Measurements from ENCODE around the gene CTSC. TPM values are rescaled to one million over a fixed set of nuclear protein-coding genes. Genes with fewer than 3 reads are reported as not detected.

CTSC gene
- total and polyA plus RNA-seq, 4 donors = 36.3 to 124 (median 57.8) TPM

DNA sequence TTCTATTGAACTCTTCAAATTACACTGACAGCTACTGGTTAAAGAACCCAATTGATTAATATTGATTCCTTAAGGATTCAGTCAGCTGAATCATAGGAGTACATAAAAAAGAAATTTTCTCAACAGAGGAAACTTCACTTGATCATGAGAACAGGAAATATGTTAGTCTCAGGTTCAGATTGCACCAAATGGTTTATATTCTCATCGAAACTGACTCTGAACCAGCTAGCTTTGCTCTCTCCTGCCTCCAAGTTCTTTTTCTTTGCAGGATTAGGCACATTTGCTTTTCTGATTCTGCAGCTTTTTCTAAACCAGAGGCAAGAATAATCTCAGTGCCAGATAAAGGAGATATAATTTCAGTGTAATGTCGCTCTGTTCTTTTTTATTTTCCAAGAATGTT lies 33.2 kb upstream of the CTSC start:
- Histone ChIP-seq H3K4me3 (ENCODE audit: low read depth, low read length) (no peak overlapping the region), H3K27me3 (ENCODE audit: control insufficient read depth, insufficient read depth, low read length) (no peaks in the 10 kb centered on the region), H3K27ac (ENCODE audit: low read depth, low read length) (no peak overlapping the region), H3K9me3 (ENCODE audit: control insufficient read depth, insufficient read depth, low read length) (no peaks in the 10 kb centered on the region), H3K36me3 (ENCODE audit: control insufficient read depth, insufficient read depth, low read length) (no peaks in the 10 kb centered on the region), H3K4me1 (ENCODE audit: control insufficient read depth, insufficient read depth, low read length) (no peaks in the 10 kb centered on the region)
- 86% methylated on average over 1 of the region's 2 CpGs for WGBS (ENCODE audit: insufficient coverage)
- DNase-seq (ENCODE audit: low read depth in 4 of 6, low spot score in 6 of 6) = no peak

DNA sequence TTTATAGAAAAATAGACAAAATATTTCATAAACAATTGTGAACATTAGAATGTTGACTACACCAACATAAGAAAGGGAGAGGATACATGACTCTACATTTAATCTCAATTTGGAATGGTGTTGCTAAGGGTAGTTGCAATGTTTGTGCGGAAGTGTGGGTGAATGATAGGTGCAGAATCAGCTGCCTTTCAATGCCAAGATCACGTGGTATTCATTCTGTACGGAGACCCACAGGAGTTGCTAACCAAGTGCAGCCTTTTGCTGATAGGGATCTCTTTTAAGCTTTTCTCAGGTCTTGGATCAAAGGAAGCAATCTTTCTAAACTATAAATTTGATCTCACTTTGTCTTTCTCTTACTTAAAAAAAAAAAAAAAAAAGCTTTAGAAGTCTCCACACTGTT lies 29.8 kb upstream of the CTSC start:
- H3K9me3 ChIP-seq (ENCODE audit: control insufficient read depth, insufficient read depth, low read length) = no peaks in the 10 kb centered on the region
- no peak overlapping the region for H3K4me3 ChIP-seq (ENCODE audit: low read depth, low read length)
- H3K36me3 ChIP-seq (ENCODE audit: control insufficient read depth, insufficient read depth, low read length) = no peaks in the 10 kb centered on the region
- no peaks in the 10 kb centered on the region for H3K4me1 ChIP-seq (ENCODE audit: control insufficient read depth, insufficient read depth, low read length)
- WGBS (ENCODE audit: insufficient coverage) = 61% methylated on average over 2 of the region's 3 CpGs
- no peak overlapping the region for H3K27ac ChIP-seq (ENCODE audit: low read depth, low read length)
- DNase-seq (ENCODE audit: low read depth in 4 of 6, low spot score in 6 of 6) = no peak
- no peaks in the 10 kb centered on the region for H3K27me3 ChIP-seq (ENCODE audit: control insufficient read depth, insufficient read depth, low read length)

DNA sequence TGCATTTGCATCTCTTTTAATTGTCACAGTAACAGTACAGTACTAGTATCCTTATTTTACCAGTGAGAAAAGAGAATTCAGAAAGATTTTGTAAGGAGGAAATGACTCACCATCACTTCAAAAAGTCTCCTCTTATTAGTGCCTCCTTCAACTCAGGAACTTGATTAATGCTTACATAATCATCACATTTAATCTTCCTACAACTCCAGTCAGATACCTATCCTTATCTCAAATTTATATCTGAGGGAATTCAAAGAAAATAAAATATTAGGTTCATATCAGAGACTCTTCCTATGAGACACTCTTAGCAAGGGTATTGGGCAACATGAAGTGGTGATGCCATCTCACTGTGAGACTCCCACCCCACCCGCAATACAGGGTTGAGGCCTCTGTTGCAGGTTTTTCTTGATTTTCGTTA lies 26.1 kb upstream of the CTSC start:
- Histone ChIP-seq H3K4me1 (ENCODE audit: control insufficient read depth, insufficient read depth, low read length) (no peaks in the 10 kb centered on the region), H3K27ac (ENCODE audit: low read depth, low read length) (no peak overlapping the region), H3K27me3 (ENCODE audit: control insufficient read depth, insufficient read depth, low read length) (no peaks in the 10 kb centered on the region), H3K4me3 (ENCODE audit: low read depth, low read length) (no peak overlapping the region), H3K36me3 (ENCODE audit: control insufficient read depth, insufficient read depth, low read length) (no peaks in the 10 kb centered on the region), H3K9me3 (ENCODE audit: control insufficient read depth, insufficient read depth, low read length) (no peaks in the 10 kb centered on the region)
- DNase-seq (ENCODE audit: low read depth in 4 of 6, low spot score in 6 of 6) = no peak
- 100% methylated on average over 1 of the region's 2 CpGs for WGBS (ENCODE audit: insufficient coverage)

DNA sequence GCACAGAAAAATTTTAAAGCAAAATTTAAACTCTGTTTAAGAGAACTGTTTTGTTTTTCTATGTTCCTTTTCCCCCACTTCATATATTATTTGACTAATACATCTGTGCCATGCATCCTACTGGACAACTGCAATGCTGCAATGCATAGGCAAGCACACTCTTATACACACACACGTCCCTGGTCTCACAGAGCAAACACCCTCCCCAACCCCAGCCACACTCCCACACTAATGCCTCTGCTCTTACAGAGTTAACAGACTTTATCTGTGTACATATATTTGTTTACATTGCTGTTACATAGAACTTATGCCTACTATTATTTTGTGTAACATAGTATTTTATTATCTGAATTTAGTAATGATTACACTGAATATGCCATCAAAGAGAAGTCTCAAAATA lies 25.5 kb upstream of the CTSC start:
- H3K4me3 ChIP-seq (ENCODE audit: low read depth, low read length) = no peak overlapping the region

DNA sequence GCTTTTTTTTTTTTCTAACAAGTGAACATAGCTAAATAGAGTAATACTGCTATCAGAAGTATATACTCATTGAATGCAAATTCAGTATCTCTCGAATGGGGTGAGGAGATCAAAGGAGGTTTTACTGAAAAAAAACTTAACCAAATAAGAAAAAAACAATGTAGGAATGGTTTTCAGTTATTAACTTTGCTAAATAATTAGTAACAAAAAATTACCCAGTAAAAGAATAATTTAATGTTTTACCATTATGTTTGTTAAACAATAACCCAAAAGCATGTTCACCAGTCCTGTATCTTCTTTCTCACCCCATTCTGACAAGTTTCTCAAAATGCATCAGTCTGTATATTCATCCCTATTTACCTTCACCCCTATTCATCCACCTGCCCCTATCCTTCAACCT lies 22.6 kb upstream of the CTSC start:
- no peak overlapping the region for H3K27ac ChIP-seq (ENCODE audit: low read depth, low read length)
- no peak overlapping the region for H3K4me3 ChIP-seq (ENCODE audit: low read depth, low read length)
- H3K27me3 ChIP-seq (ENCODE audit: control insufficient read depth, insufficient read depth, low read length) = no peaks in the 10 kb centered on the region
- H3K36me3 ChIP-seq (ENCODE audit: control insufficient read depth, insufficient read depth, low read length) = no peaks in the 10 kb centered on the region
- no peaks in the 10 kb centered on the region for H3K4me1 ChIP-seq (ENCODE audit: control insufficient read depth, insufficient read depth, low read length)
- H3K9me3 ChIP-seq (ENCODE audit: control insufficient read depth, insufficient read depth, low read length) = no peaks in the 10 kb centered on the region
- WGBS (ENCODE audit: insufficient coverage) = no CpG with 5 or more reads among the region's 1 CpG
- DNase-seq (ENCODE audit: low read depth in 4 of 6, low spot score in 6 of 6) = no peak

More for the DNA sequence above, 25.5 kb upstream of the CTSC start:
- no peak overlapping the region for H3K27ac ChIP-seq (ENCODE audit: low read depth, low read length)
- H3K27me3 ChIP-seq (ENCODE audit: control insufficient read depth, insufficient read depth, low read length) = no peaks in the 10 kb centered on the region
- DNase-seq (ENCODE audit: low read depth in 4 of 6, low spot score in 6 of 6) = no peak
- no peaks in the 10 kb centered on the region for H3K36me3 ChIP-seq (ENCODE audit: control insufficient read depth, insufficient read depth, low read length)
- no peaks in the 10 kb centered on the region for H3K9me3 ChIP-seq (ENCODE audit: control insufficient read depth, insufficient read depth, low read length)
- WGBS (ENCODE audit: insufficient coverage) = no CpG with 5 or more reads among the region's 1 CpG
- H3K4me1 ChIP-seq (ENCODE audit: control insufficient read depth, insufficient read depth, low read length) = no peaks in the 10 kb centered on the region

DNA sequence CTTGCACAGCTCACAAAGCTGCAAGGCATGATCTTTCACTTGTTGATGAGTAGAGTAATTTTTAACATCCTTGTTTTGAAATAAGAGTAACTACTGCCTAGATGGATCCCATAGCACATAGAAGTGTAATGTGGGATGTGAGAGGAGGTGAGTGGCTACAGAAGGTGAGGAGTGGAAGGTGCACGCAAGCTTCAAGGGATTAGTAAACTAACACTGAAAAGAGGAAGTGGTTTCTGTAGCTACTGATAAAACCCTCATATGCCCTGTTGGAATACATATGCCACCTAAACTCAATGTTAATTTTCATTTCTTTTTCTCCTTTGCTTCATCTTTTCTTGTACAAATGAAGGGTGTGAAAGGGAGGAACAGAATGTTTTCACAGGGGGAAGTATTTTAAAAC lies 22.0 kb upstream of the CTSC start:
- no peak for DNase-seq (ENCODE audit: low read depth in 4 of 6, low spot score in 6 of 6)
- no peaks in the 10 kb centered on the region for H3K36me3 ChIP-seq (ENCODE audit: control insufficient read depth, insufficient read depth, low read length)
- no peaks in the 10 kb centered on the region for H3K27me3 ChIP-seq (ENCODE audit: control insufficient read depth, insufficient read depth, low read length)
- no peaks in the 10 kb centered on the region for H3K4me1 ChIP-seq (ENCODE audit: control insufficient read depth, insufficient read depth, low read length)
- no peak overlapping the region for H3K4me3 ChIP-seq (ENCODE audit: low read depth, low read length)
- WGBS (ENCODE audit: insufficient coverage) = 100% methylated on average over 1 of the region's 1 CpG
- no peaks in the 10 kb centered on the region for H3K9me3 ChIP-seq (ENCODE audit: control insufficient read depth, insufficient read depth, low read length)
- H3K27ac ChIP-seq (ENCODE audit: low read depth, low read length) = no peak overlapping the region

GRCh38 chr11:88359114-88359513 lies 21.6 kb upstream of the CTSC start:
- Histone ChIP-seq H3K36me3 (ENCODE audit: control insufficient read depth, insufficient read depth, low read length) (no peaks in the 10 kb centered on the region), H3K27ac (ENCODE audit: low read depth, low read length) (no peak overlapping the region), H3K4me3 (ENCODE audit: low read depth, low read length) (no peak overlapping the region), H3K9me3 (ENCODE audit: control insufficient read depth, insufficient read depth, low read length) (no peaks in the 10 kb centered on the region), H3K27me3 (ENCODE audit: control insufficient read depth, insufficient read depth, low read length) (no peaks in the 10 kb centered on the region), H3K4me1 (ENCODE audit: control insufficient read depth, insufficient read depth, low read length) (no peaks in the 10 kb centered on the region)
- WGBS (ENCODE audit: insufficient coverage) = no CpG with 5 or more reads among the region's 1 CpG
- DNase-seq (ENCODE audit: low read depth in 4 of 6, low spot score in 6 of 6) = no peak

DNA sequence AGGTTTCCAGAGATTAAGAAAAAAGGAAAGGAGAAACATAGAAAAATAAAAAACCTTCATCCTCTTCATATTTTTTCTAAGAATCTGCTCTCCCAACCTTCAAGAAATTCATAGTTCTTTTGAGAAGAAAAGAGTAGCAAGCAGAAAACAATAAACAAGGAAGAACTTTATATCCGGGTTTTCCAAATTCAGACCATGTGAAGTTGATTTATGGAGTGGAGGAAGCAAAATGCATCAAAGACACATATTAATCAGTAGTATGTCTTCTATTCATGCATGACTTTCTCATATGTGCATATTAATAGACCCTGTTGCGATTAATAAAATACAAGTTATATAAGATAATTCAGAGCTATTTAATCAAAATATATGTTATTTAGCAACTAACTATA lies 20.5 kb upstream of the CTSC start:
- no CpG with 5 or more reads among the region's 2 CpGs for WGBS (ENCODE audit: insufficient coverage)
- Histone ChIP-seq H3K27ac (ENCODE audit: low read depth, low read length) (no peak overlapping the region), H3K36me3 (ENCODE audit: control insufficient read depth, insufficient read depth, low read length) (no peaks in the 10 kb centered on the region), H3K4me1 (ENCODE audit: control insufficient read depth, insufficient read depth, low read length) (no peaks in the 10 kb centered on the region), H3K4me3 (ENCODE audit: low read depth, low read length) (no peak overlapping the region), H3K9me3 (ENCODE audit: control insufficient read depth, insufficient read depth, low read length) (no peaks in the 10 kb centered on the region), H3K27me3 (ENCODE audit: control insufficient read depth, insufficient read depth, low read length) (no peaks in the 10 kb centered on the region)
- DNase-seq (ENCODE audit: low read depth in 4 of 6, low spot score in 6 of 6) = no peak

DNA sequence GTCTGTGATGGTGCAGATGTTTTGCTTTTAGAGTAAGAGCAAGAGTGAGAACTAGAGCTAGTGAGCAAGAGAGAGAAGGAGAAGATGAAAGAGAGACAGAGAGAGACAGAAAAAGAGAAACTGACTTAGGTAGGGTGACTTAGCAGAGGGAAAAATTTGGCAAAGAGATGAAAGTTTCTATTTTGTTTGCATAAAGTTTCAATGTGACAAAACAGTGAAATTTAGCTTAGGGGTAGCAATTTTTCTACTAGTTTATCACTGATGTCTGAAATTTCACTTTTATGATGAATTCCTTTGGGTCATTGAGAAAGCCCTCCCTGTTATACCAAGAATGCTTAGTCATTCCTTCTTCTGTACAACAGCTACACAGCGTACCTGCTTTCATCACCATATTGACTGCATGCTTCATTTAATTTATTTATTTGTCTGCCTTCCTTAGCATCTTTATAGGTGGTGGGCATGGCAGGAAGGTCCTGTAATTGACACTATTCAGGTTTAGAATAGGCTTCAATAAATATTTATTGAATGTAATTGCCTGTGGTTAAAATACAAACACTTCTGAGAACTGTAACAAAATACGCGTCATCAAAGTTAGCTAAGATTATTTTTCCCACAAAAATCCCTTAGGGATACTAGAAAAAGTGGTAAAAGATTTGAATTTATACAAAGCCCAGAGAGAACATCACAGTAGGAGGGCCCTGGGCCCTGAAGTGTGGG lies 19.9 kb upstream of the CTSC start:
- no peak for DNase-seq (ENCODE audit: low read depth in 4 of 6, low spot score in 6 of 6)
- H3K4me1 ChIP-seq (ENCODE audit: control insufficient read depth, insufficient read depth, low read length) = no peaks in the 10 kb centered on the region
- H3K9me3 ChIP-seq (ENCODE audit: control insufficient read depth, insufficient read depth, low read length) = no peaks in the 10 kb centered on the region
- H3K36me3 ChIP-seq (ENCODE audit: control insufficient read depth, insufficient read depth, low read length) = no peaks in the 10 kb centered on the region
- H3K27me3 ChIP-seq (ENCODE audit: control insufficient read depth, insufficient read depth, low read length) = no peaks in the 10 kb centered on the region
- no peak overlapping the region for H3K4me3 ChIP-seq (ENCODE audit: low read depth, low read length)
- no peak overlapping the region for H3K27ac ChIP-seq (ENCODE audit: low read depth, low read length)
- WGBS (ENCODE audit: insufficient coverage) = no CpG with 5 or more reads among the region's 3 CpGs

- H3K4me1 ChIP-seq (ENCODE audit: control insufficient read depth, insufficient read depth, low read length) = no peaks in the 10 kb centered on the region
- H3K36me3 ChIP-seq (ENCODE audit: control insufficient read depth, insufficient read depth, low read length) = no peaks in the 10 kb centered on the region
- H3K9me3 ChIP-seq (ENCODE audit: control insufficient read depth, insufficient read depth, low read length) = no peaks in the 10 kb centered on the region
- H3K4me3 ChIP-seq (ENCODE audit: low read depth, low read length) = no peak overlapping the region
- no peaks in the 10 kb centered on the region for H3K27me3 ChIP-seq (ENCODE audit: control insufficient read depth, insufficient read depth, low read length)
- no peak for DNase-seq (ENCODE audit: low read depth in 4 of 6, low spot score in 6 of 6)
- no CpG with 5 or more reads among the region's 2 CpGs for WGBS (ENCODE audit: insufficient coverage)
- H3K27ac ChIP-seq (ENCODE audit: low read depth, low read length) = no peak overlapping the region
Observed at GRCh38 chr11:88355887-88356286, 18.4 kb upstream of the CTSC start.
